ENCODE measurements around the gene LMX1B. TPM values are rescaled to one million over a fixed set of nuclear protein-coding genes. Genes with fewer than 3 reads are reported as not detected.

LMX1B gene
- total and polyA plus RNA-seq, 2 donors (not counting 3 experiments of a cell fraction or from before 2014, with no cell fraction given): not detected

GRCh38 chr9:126599047-126599650 is 14.6 kb upstream of the LMX1B start:
- H3K79me2 ChIP-seq (ENCODE audit: control insufficient read depth, insufficient read depth, low read length): no peaks in the 10 kb centered on the region
- intact Hi-C loops (cut with micrococcal nuclease) (no loop called here), dilution Hi-C loops (cut with MboI; ENCODE audit: extremely low pct_ligation_motif_present, low sequenced_read_pairs) (no loop called here)
- no peaks in the 10 kb centered on the region for H3K9me1 ChIP-seq (replicated peaks; ENCODE audit: control insufficient read depth, extremely low read depth, insufficient read depth, low read length)
- H4K20me1 ChIP-seq (replicated peaks; ENCODE audit: control insufficient read depth, extremely low read depth, insufficient read depth, low read length): no peaks in the 10 kb centered on the region
- no peaks in the 10 kb centered on the region for H3K4me1 ChIP-seq (ENCODE audit: control insufficient read depth, extremely low read depth, insufficient read depth, low read length)
- H3K27ac ChIP-seq (ENCODE audit: insufficient read depth, low read depth, low read length): no peak overlapping the region
- ChIA-PET POLR2A (no interaction called here), CTCF (interaction anchor here (0.9 to 1.0 kb wide), 2 partner anchors 91 to 183 kb away, joined by 3 read pairs; no protein-coding TSS in a partner anchor)
- TF ChIP-seq MAX (IDR thresholded peaks at IDR 0.05; ENCODE audit: insufficient read depth, insufficient read length) (no peak), CTCF (IDR thresholded peaks at IDR 0.05; ENCODE audit: extremely low read depth in 1 of 2, insufficient read depth in 1 of 2, low read depth in 1 of 2, low read length in 2 of 2) (peak in 1 of 2 donors; percentile 2), EZH2 (IDR thresholded peaks at IDR 0.05; ENCODE audit: borderline replicate concordance, low read depth, low read length, severe bottlenecking) (no peak), POLR2AphosphoS5 (IDR thresholded peaks at IDR 0.05; ENCODE audit: insufficient read depth, low read depth, low read length) (no peak), POLR2A (IDR thresholded peaks at IDR 0.05; ENCODE audit: low read depth, low read length) (no peak), FOS (IDR thresholded peaks at IDR 0.05; ENCODE audit: borderline replicate concordance, insufficient read depth, low read length) (no peak)
- H3K4me3 ChIP-seq (replicated peaks in 1 of 3; ENCODE audit: insufficient read depth in 1 of 3, low read depth in 1 of 3, low read length in 3 of 3): no peak overlapping the region
- H3K4me2 ChIP-seq (ENCODE audit: insufficient read depth, low read length): no peak overlapping the region
- peaks cover 9 to 13% of the 10 kb centered on the region in 2 experiments for H3K27me3 ChIP-seq (ENCODE audit: control insufficient read depth in 2 of 2, insufficient read depth in 2 of 2, low read length in 2 of 2)
- H3K36me3 ChIP-seq (ENCODE audit: control insufficient read depth in 2 of 2, extremely low read depth in 1 of 2, insufficient read depth in 2 of 2, low read length in 2 of 2): no peaks in the 10 kb centered on the region
- FAIRE-seq: no peak
- H3K9me3 ChIP-seq (replicated peaks; ENCODE audit: control insufficient read depth, insufficient read depth, low read length): no peaks in the 10 kb centered on the region
- BruUV-seq (replicated peaks): no TSS peak
- no peak for DNase-seq (ENCODE audit: low read depth, low spot score)
- H3K9ac ChIP-seq (replicated peaks; ENCODE audit: extremely low read depth, insufficient read depth, low read length): no peak overlapping the region
- no peak overlapping the region for H2AFZ ChIP-seq (ENCODE audit: low read depth, low read length)

Measured in endothelial cell of umbilical vein (primary cell).